HG03135 (cell line): ENCODE data around the gene ABCC1.
"Not testable (repeated sequence)": the region's sequence is repeated elsewhere in the genome, so short reads cannot be mapped to it uniquely, and the experiment has no call there.

Experiments used
- ATAC-seq: cut with Tn5 transposase; IDR thresholded peaks from one replicate; pipeline ENCODE4 v1.9.1; 2021; ENCODE audit warnings: mild to moderate bottlenecking, moderate library complexity; ENCODE audit not compliant: unreplicated experiment

Gene ABCC1

DNA sequence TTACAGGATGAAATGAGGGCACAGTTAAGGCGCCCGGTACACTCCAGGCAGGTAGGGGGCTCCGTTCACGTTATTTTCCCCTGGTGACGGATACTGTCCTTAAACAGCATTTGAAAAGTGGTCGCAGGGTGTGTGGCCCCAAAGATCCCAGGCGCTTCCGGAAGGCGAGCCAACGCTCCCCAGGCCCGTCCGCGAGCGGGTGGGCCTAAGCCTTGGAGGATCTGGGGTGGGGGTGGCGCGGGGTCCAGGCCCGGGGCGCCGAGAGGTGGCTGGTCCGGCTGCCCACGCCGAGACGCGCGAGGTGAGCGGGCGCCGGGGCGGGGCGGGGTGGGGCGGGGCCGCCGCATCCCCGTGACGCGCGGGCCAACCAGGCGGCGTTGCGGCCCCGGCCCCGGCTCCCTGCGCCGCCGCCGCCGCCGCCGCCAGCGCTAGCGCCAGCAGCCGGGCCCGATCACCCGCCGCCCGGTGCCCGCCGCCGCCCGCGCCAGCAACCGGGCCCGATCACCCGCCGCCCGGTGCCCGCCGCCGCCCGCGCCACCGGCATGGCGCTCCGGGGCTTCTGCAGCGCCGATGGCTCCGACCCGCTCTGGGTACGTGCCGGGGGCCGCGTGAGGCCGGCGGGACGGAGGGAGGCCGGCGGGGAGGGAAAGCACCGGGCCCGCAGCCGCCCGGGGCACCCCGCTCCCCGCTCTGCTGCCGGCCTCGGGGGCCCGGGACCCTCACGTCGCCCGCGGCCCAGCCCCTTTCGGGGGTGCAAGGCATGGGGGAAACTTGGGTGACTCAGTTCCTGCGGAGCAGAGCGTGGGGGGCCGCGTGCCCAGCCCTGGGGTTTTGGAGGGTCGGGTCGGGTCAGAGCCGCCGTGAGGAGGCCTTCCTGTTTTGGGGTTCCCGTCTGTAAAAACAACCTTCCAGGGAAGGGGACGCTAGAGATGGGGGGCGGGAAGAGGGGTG, at the start of gene ABCC1:
ABCC1 (plus strand) TSS at position 407 of the 951 bp plus-strand sequence; CDS start at position 543, 136 bp downstream.
- peak; percentile 63 for ATAC-seq

DNA sequence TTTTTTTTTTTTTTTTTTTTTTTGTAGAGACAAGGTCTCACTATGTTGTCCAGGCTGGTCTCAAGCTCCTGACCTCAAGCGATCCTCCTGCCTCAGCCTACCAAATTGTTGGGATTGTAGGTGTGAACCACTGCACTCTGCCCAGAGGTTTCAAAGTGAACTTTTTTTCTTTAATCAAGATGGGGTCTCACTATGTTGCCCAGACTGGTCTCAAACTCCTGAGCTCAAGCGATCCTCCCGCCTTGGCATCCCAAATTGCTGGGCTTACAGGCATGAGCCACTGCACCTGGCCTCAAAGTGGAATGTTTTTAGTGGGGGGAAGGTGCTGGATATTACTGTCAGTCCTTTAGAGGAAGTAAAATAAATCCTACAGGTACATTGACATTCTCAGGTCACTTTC, 49.1 kb upstream of the ABCC1 start:
- ATAC-seq: no peak

DNA sequence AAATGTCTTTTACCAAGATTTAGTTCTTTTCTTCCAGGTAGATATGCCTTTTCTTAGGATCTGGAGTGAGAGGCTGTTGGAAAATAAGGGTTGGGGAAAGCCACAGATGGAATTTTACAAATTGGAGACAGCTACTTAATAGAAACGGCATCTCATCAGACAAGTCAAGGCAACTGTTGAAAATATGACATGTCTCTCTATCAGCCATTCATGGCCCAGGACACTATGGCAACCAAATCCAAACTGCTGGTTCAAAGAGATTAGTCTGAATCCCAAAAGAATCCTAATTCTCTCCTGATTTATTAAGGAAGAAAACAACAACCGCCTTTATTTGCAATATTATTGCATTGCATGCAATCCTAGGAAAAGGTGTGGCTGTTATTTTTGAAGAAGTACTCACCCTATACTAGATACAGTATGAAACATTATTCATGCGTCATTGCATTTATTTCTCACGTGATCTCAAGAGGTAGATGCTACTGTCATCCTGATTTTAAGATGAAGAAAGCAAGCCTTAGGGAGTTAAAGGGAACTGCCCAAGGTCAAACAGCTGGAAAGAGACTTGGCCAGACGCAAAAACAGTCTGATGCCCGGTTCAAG, 48.4 kb upstream of the ABCC1 start:
- ATAC-seq: no peak

DNA sequence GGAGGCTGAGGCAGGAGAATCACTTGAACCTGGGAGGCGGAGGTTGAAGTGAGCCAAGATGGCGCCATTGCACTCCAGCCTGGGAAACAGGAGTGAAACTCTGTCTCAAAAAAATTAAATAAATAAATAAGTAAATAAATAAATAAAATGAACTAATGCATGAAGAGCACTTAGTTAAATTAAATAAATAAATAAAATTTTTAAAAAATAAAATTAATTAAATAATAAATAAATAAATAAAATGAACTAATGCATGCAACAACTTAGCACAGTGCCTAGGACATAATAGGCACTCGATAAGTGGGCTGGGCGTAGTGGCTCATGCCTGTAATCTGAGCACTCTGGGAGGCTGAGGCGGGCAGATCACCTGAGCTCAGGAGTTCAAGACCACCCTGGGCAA, 45.5 kb upstream of the ABCC1 start:
- no peak for ATAC-seq

DNA sequence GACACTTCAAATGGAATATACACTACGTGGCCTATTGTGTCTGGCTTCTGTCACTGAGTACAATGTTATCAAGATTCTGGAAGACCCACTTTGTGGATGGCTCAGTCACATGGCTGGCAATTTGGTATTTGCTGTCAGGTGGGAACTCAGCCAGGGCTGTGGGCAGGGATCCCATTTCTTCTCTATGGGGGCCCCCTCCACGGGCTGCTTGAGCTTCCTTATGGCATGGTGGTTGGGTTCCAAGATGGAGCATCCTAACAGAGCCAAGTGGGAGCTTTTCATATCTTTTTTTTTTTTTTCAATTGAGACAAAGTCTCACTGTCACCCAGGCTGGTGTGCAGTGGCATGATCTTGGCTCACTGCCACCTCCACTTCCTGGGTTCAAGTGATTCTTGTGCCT, 43.0 kb upstream of the ABCC1 start:
- ATAC-seq: no peak

DNA sequence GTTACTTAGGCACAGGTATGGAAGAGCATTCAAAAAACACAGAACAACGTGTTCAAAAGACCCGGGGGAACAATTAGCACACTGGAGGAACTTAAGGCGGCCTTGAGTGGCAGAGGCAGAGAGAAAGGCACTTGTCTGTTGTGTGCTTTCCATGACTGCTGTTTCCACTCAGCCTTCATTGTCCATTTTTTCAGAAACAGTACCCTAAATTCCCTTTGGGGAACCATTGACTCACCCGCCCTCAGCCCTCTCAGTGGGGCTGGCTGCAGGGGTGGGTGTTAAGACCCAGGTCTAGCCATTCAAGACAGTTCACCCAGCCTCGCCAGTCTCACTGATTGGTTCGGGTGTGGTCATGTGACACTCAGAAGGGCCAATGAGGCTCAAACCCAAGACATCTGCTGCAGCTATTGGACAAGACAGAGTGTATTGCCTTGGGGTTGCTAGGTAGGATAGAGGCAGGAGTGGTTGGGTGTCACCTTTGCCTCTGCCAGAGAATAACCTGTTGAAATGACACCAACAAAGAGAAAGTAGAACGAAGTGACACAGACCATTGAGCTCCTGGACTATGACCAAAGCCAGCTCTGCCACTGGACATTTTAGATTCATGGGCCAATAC, 41.4 kb upstream of the ABCC1 start:
- peak; percentile 99 for ATAC-seq

DNA sequence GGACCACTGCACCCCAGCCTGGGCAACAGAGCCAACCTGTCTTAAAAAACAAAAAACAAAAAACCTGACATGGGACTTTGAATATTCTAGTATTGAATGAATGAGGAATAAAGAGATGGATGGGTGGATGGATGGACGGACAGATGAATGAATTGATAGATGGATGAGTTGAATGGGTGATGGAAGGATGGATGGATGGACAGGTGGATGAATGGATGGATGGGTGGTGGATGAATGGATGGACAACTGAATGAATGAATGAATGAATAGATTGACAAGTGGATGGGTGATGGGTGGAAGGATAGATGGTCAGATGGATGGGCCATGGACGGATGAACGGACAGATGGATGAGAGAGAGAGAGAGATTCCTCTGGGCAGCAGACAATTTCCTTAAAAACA, 38.2 kb upstream of the ABCC1 start:
- no peak for ATAC-seq

DNA sequence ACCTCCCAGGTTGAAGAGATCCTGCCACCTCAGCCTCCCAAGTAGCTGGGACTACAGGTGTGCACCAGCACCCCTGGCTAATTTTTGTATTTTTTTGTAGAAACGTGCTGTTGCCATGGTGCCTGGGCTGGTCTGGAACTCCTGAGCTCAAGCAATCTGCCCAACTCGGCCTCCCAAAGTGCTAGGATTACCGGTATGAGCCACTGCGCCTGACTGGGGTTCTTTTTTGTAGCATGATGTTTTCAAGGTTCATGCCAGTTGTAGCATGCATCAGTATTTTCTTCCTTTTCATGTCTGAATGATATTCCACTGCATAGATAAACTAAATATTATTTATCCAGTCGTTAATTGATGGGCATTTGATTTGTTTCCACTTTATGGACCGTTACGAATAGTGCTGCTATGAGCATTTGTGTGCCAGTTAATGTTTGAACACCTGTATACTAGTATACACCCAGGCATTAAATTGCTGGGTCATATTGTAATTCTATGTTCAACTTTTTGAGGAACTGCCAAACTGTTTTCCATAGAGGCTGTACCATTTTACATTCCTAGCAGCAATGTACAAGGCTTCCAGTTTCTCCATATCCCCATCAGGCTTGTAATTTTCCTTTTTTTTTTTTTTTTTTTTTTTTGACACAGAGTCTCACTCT, 36.2 kb upstream of the ABCC1 start:
- no peak for ATAC-seq

DNA sequence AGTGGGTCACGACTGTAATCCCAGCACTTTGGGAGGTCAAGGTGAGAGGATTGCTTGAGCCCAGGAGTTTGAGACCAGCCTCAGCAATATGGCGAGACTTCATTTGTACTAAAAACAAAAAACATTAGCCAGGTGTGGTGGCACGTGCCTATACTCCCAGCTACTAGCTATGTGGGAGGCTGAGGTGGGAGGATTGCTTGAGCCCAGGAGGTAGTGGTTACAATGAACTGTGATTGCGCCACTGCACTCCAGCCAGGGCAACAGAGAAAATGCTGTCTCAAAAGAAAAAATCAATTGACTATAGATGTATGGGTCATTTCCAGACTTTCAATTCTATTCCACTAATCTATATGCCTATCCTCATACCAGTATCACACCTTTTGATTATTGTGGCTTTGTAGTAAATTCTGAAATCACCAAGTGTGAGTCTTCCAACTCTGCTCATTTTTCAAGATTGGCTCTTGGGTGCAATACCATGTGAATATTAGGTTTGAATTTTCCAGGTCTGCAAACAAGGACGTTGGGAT, 33.8 kb upstream of the ABCC1 start:
- no peak for ATAC-seq

DNA sequence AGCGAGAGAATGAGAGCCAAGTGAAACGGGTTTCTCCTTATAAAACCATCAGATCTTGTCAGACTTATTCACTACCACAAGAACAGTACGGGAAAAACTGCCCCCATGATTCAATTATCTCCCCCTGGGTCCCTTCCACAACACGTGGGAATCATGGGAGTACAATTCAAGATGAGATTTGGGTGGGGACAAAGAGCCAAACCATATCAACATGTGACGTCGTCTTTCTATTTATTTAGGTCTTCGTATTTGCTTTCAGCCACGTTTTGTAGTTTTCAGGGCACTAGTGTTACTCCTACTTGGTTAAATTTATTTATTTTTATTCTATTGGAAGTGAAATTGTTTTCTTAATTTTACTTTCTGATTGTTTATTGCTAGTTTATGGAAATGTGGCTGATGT, 33.1 kb upstream of the ABCC1 start:
- ATAC-seq: no peak

DNA sequence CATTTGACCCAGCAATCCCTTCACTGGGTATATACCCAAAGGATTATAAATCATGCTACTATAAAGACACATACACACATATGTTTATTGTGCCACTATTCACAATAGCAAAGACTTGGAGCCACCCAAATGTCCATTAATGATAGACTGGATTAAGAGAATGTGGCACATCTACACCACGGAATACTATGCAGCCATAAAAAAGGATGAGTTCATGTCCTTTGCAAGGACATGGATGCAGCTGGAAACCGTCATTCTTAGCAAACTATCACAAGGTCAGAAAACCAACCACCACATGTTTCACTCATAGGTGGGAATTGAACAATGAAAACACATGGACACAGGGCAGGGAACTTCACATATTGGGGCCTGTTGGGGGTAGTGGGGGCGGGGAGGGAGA, 31.1 kb upstream of the ABCC1 start:
- not testable (repeated sequence) for ATAC-seq

DNA sequence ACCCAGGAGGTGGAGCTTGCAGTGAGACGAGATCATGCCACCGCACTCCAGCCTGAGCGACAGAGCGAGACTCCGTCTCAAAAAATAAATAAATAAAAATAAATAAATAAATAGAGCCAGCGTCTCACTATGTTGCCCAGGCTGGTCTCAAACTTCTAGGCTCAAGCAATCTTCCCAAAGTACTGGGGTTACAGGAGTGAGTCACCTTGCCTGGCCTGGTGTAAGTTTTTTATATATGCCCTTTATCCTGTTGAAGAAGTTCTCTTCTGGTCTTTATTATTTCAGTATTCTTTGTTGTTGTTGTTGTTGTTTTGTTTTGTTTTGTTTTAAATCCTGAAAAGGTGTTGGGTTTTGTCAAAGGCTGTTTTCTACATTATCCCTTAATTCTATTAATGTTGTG, 30.1 kb upstream of the ABCC1 start:
- ATAC-seq: no peak

DNA sequence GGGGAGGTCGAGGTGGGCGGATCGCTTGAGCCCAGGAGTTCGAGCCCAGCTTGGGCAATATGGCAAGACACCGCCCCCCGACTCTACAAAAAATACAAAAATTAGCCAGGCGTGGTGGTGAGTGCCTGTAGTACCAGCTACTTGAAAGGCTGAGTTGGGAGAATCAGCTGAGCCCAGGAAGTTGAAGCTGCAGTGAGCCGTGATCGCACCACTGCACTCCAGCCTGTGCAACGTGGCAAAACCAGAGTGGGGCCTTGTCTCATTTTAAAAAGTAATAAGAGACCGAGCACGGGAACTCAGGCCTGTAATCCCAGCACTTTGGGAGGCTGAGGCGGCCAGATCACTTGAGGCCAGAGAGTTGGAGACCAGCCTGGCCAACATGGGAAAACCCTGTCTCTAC, 24.4 kb upstream of the ABCC1 start:
- ATAC-seq: no peak

DNA sequence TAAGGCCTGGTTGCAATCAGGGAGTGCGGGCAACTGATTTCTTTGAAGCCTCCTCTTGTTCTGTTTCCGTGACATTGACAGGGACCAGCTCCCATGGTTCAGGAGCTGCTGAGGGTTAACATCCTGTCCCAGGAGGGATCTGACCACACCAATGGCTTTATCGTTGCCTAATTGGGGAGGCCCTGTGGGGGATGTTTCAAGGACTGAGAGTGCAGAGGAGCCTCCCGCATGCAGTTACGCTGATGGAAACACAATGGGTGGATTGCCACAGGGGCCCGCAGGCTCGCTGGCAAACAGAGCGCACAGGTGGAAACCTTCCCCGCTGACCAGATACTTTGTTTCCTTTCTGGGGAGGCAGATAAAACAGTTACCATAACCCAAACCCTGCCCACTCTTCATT, 23.8 kb upstream of the ABCC1 start:
- ATAC-seq: no peak

DNA sequence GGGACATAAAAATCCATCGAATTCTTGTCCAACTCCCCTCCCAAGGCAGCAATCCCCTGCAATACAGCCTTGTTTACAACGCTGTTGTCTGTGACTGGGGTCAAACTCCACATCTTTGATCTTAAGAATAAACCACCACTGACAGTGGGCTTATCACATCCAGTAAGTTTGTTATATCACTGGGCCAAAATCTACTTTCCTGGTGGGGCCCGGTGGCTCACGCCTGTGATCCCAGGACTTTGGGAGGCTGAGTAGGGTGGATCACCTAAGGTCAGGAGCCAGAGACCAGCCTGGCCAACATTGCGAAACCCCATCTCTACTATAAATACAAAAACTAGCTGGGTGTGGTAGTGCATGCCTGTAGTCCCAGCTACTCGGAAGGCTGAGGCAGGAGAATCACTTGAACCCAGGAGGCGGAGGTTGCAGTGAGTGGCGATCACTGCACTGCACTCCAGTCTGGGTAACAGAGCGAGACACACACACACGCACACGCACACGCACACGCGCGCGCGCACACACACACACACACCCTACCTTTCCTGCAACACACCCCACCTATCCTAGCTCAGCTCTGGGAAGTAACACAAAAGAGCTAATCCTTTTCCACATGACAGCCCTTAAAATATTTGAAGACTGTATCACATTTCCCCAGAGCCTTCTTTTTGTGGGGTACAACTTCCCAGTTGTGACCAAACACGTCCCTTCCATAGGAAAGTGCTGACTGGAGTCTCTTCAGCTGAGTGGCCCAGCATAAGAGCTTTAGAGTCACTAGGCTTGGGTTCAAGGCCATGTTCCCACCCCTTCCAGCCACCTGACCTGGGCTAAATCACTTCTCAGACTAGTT, 20.9 kb upstream of the ABCC1 start:
- no peak for ATAC-seq

DNA sequence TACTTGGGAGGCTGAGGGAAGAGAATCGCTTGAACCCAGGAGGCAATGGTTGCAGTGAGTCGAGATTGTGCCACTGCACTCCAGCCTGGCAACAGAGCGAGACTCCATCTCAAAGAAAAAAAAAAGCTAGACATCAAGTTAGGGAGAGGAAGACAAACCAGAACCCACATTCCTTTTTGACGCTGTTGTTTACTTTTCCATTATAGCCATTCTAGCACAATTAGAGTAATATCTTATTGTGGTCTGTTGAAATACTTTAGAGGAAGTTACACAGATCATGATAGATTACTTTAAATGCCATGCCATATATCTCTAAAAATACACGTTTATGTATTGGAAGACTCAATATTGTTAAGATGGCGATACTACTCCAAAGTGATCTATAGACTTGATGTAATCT, 16.5 kb upstream of the ABCC1 start:
- ATAC-seq: no peak

DNA sequence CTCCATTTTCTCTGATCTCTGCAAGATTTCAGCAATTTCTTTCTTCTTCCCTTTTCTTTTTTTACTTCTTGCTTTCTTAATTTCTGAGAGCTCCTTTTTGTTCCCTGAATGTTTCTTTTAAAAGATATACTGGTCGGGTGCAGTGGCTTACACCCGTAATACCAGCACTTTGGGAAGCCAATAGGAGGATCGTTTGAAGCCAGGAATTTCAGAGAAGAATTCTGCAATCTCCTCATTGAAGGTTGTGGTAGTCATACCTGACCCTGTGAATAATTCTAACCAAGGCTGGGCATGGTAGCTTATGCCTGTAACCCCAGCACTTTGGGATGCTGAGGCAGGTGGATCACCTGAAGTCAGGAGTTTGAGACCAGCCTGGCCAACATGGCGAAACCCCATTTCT, 15.6 kb upstream of the ABCC1 start:
- no peak for ATAC-seq

DNA sequence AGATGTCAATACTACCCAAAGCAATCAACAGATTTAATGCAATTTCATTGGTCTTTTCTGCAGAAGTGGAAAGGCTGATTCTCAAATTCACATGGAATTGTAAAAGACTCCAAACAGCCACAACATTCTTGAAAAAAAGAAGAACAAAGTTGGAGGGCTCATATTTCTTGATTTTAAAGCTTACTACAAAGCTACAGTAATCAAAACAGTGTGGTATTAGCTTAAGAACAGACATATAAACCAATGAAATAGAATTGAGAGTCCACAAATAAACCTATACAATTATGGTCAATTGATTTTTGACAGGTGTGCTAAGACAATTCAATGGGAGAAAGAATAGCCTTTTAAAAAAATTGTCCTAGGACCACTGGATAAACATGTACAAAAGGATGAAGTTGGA, 14.4 kb upstream of the ABCC1 start:
- no peak for ATAC-seq

DNA sequence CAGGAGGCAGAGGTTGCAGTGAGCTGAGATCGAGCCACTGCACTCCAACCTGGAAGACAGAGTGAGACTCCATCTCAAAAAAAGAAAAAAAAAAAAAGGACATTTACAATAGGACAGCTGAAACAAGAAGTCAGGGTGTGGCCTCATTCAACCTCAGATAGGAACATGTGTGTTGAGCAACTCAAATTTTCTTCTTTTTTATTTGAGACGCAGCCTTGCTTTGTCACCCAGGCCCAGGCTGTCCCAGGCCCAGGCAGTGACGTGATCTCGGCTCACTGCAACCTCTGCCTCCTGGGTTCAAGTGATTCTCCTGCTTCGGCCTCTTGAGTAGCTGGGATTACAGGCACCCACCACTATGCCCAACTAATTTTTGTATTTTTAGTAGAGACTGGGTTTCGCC, 12.6 kb upstream of the ABCC1 start:
- not testable (repeated sequence) for ATAC-seq

DNA sequence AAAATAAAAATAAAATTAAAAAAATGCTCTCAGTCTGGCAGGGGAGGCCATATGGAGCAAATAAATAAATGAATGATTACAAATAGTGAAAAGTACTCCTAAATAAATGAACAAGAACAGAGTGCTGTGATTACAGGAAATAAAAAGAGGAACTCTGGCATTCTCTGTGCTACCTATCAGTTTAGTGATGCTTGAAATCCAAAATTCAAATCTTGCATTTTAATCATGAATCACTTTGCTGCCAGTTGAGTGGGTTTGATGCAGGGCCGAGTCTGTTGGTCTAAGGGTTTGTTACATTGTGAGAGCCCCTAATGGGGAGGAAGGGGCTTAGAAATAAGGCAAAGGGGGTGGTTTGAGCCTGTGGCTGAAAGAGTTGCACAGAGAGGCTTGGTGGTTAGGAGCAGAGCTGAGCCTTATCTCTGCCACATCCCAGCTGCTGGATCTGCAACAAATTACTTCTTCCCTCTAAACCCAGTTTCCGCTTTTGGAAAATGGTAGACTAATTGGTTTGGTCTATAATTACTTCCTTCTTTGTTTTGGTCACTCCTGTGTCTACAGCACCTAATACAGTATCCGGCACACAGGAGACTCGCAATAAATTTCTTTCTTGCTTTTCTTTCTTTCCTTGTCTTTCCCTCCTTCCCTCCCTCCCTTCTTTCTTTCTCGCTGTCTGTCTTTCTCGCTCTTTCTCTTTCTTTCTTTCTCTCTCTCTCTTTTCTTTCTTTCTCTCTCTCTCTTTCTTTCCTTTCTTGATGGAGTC, 6.3 kb upstream of the ABCC1 start:
- ATAC-seq: no peak
